KOPT-K1 (cell line): Measurements from ENCODE around the gene CX3CL1.

Experiments
- H3K27ac ChIP-seq: fragments of 200-600 bp; sonication (generic); 2 replicates; pipeline ENCODE4 v1.5.1; 2016; ENCODE audit warnings: antibody characterized with exemption, mild to moderate bottlenecking, low read depth, low read length; ENCODE audit not compliant: poor library complexity, severe bottlenecking
- H3K36me3 ChIP-seq: fragments of 200-600 bp; sonication (generic); 2 replicates; pipeline ENCODE4 v1.5.1; 2017; ENCODE audit warnings: antibody characterized with exemption, mild to moderate bottlenecking, low read length, moderate library complexity; ENCODE audit not compliant: insufficient read depth
- H3K9me3 ChIP-seq: fragments of 200-600 bp; sonication (generic); 2 replicates; pipeline ENCODE4 v1.5.1; 2017; ENCODE audit warnings: antibody characterized with exemption, low read length, mild to moderate bottlenecking; ENCODE audit not compliant: insufficient read depth, poor library complexity, severe bottlenecking

The CX3CL1 gene

DNA sequence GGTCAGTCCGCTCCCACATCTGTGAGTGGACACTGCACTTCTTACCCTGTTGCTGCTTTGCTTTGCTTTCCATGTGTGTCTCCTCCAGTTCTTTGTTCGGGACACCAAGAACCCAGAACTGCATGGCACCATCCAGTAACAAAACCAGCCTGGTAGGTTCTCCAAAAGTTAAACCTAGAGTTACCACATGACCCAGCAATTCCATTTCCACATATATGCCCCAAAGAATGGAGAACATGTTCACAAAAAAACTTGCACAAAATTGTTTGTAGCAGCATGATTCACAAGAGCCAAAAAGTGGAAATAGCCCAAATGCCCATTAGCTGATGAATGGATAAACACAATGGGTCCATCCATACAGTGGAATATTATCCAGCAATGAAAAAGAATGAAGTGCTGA, 24.0 kb upstream of the CX3CL1 start:
- Histone ChIP-seq H3K36me3 (no peaks in the 10 kb centered on the region), H3K27ac (no peak overlapping the region), H3K9me3 (peaks cover 17% of the 10 kb centered on the region)

DNA sequence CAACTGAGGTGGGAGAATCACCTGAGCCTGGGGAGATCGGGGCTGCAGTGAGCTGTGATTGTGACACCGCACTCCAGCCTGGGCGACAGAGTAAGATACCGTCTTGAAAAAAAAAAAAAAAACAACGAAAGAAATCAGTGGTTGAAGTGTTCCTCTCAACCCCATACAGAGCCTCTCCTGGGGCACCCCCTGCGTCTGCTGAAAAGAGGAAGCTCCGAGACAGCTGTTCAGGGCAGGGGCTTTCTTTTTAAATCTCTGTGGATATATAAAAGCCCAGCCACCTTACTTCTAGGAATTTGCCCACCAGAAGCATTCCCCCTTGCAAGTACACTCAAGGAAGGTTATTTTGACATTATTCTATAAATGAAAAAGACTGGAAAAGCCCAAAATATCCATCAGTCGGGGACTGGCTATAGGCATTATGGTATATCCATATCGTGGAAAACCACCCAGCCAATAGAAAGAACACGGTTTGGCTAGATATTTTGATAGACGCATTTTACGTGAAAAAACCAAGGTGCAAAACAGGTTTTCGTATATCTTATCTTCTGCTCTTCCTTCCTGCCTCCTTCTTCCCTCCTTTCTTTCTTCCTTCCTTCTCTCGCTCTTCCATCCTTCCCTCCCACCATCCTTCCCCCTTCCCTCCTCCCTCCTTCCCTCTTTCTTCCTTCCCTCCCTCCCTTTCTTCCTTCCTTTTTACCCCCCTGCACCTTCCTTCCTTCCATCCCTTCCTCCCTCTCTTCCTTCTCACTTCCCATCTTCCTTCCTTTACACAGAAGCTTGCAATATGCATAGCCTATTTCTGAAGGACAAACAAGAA, 22.9 kb upstream of the CX3CL1 start:
- H3K9me3 ChIP-seq: peaks cover 17% of the 10 kb centered on the region
- H3K36me3 ChIP-seq: no peaks in the 10 kb centered on the region
- no peak overlapping the region for H3K27ac ChIP-seq

DNA sequence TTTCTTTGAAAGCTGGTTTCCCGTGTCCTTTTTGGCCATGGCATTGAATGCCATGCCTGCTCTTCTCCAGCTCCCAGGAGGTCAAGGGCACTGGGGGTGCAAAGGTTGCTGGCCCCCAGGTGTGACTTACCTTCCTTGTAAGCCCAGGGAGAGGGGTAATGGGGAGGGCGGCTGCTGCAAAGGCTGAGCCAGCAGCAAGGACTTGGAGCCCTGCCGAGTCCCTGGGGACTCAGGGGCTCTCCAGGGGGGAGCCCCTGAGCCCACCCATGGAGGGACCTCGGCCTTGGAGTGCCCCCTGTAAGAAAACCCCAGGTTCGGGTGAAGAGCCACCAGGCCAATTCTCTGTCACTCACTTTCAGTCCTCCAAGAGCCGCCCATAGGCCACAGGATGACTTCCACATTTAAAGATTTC, 19.6 kb upstream of the CX3CL1 start:
- Histone ChIP-seq H3K36me3 (no peaks in the 10 kb centered on the region), H3K9me3 (peaks cover 9% of the 10 kb centered on the region), H3K27ac (no peak overlapping the region)

GRCh38 chr16:57354311-57354710, 18.0 kb upstream of the CX3CL1 start:
- no peaks in the 10 kb centered on the region for H3K9me3 ChIP-seq
- H3K36me3 ChIP-seq: no peaks in the 10 kb centered on the region
- H3K27ac ChIP-seq: no peak overlapping the region

DNA sequence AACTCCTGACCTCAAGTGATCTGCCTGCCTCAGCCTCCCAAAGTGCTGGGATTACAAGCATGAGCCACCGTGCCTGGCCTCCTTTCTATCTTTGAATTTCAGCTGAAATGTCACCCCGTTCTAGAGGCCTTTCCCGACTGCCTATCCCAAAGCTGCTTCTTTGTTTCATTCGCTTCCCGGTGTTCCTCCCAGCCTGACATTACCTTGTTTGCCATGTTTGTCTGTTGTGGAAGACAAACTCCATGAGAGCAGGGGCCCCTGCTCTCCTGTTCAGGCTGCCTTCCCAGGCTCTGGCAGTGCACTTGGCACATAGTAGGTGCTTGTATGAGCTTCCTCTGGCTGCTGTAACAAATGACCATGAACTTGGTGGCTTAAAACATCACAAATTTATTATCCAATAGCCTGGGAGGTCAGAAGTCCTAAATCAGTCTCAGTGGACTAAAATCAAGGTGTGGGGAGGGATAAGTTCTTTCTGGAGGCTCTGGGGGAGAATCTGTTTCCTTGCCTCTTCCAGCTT, 16.3 kb upstream of the CX3CL1 start:
- Histone ChIP-seq H3K9me3 (no peaks in the 10 kb centered on the region), H3K36me3 (no peaks in the 10 kb centered on the region), H3K27ac (no peak overlapping the region)

DNA sequence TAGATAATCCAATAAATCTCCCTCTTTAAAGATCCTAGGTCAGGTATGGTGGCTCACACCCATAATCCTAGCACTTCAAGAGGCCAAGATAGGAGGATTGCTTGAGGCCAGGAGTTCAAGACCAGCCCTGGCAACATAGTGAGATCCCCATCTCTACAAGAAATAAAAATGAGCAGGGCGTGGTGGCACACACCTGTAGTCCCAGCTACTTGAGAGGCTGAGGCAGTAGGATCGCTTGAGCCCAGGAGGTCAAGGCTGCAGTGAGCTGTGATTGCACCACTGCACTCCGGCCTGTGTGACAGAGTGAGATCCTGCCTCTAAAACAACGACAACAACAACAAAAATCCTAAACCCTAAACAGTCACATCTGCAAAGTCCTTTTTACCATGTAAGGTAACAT, 15.7 kb upstream of the CX3CL1 start:
- no peaks in the 10 kb centered on the region for H3K9me3 ChIP-seq
- no peak overlapping the region for H3K27ac ChIP-seq
- H3K36me3 ChIP-seq: no peaks in the 10 kb centered on the region

DNA sequence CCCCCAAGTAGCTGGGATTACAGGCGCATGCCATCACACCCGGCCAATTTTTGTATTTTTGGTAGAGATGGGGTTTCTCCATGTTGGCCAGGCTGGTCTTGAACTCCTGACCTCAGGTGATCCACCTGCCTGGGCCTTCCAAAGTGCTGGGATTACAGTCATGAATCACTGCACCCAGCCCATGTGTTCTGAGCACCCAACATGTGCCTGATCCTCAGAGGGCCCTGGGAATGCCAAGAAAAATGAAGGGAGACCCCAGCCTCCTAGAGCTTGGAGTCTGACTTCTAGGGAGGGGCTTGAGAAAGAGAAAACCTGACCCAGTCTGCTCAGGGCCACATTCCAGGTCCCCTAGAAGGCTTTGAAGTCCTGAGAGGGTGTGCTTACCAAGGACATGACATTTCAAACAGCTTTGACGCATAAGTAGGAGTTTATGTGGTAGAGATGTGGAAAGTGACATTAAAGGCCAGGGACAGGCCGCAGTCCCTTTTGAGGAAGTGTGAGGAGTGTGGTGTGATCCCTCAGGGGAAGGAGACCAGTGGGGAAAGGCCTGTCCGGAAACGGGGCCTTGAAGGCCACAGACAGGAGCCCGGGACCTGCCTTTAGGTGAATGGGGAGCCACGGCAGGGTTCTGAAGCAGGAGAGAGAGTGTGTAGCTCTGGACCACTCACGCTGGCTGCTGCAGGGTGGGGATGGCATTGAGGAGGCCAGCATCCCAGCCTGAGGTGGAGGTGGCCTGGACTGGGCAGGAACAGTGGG, 14.8 kb upstream of the CX3CL1 start:
- no peak overlapping the region for H3K27ac ChIP-seq
- H3K36me3 ChIP-seq: no peaks in the 10 kb centered on the region
- H3K9me3 ChIP-seq: no peaks in the 10 kb centered on the region

DNA sequence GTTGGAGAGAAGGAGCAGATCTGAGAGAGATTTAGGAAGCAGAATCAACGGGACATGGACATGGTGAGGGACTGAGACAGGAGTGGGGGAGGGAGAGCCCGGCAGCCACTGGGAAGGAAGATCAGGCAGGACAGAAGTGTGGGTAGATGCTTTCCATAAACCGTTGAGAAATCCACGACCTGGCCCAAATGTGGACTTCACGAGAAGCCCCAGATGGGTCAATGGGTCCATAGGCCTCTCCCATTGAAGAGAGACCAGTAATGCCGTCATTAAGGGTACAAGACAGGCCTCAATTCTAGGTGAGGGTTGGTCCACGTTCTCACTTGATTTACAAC, 14.2 kb upstream of the CX3CL1 start:
- Histone ChIP-seq H3K27ac (no peak overlapping the region), H3K9me3 (no peaks in the 10 kb centered on the region), H3K36me3 (no peaks in the 10 kb centered on the region)

DNA sequence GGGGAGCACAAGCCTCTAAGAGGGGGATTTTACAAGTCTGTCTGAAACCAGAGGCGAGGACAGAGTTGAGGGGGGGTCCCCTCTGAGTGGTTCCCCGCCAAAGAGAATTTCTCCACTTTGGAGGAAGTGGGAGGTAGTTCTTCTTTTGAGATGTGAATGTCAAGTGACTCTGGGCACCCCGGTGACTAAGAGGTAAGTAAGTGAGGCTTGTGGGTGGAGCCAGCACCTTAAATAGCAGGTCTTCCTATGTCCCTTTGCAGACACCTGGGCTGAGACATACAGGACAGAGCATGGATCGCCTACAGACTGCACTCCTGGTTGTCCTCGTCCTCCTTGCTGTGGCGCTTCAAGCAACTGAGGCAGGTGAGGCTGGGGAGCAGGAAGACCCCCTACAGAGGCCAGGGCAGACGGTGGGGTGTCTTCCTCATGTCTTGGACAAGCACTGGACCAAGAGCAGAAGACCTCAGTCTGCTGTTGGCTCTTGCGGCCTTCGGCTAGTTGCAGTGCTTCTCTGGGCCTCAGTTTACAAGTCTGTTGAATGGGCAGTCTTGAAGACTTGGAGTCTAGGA, 13.7 kb upstream of the CX3CL1 start, which contains the start of gene CCL22:
CCL22 (plus strand) TSS at position 257 of the 569 bp plus-strand sequence; CDS start at position 291, 34 bp downstream.
- H3K9me3 ChIP-seq: no peaks in the 10 kb centered on the region
- no peaks in the 10 kb centered on the region for H3K36me3 ChIP-seq
- no peak within 1 kb of the TSS for H3K27ac ChIP-seq

- Histone ChIP-seq H3K9me3 (no peaks in the 10 kb centered on the region), H3K27ac (no peak overlapping the region), H3K36me3 (no peaks in the 10 kb centered on the region)
Measured at GRCh38 chr16:57360321-57360935, 11.9 kb upstream of the CX3CL1 start.

GRCh38 chr16:57361404-57361803, 10.9 kb upstream of the CX3CL1 start:
- no peak overlapping the region for H3K27ac ChIP-seq
- no peaks in the 10 kb centered on the region for H3K9me3 ChIP-seq
- no peaks in the 10 kb centered on the region for H3K36me3 ChIP-seq

DNA sequence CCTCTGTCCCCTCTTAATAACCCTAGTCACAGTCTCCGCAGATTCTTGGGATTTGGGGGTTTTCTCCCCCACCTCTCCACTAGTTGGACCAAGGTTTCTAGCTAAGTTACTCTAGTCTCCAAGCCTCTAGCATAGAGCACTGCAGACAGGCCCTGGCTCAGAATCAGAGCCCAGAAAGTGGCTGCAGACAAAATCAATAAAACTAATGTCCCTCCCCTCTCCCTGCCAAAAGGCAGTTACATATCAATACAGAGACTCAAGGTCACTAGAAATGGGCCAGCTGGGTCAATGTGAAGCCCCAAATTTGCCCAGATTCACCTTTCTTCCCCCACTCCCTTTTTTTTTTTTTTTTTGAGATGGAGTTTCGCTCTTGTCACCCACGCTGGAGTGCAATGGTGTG, 8.1 kb upstream of the CX3CL1 start:
- H3K36me3 ChIP-seq: no peaks in the 10 kb centered on the region
- no peak overlapping the region for H3K27ac ChIP-seq
- H3K9me3 ChIP-seq: no peaks in the 10 kb centered on the region

DNA sequence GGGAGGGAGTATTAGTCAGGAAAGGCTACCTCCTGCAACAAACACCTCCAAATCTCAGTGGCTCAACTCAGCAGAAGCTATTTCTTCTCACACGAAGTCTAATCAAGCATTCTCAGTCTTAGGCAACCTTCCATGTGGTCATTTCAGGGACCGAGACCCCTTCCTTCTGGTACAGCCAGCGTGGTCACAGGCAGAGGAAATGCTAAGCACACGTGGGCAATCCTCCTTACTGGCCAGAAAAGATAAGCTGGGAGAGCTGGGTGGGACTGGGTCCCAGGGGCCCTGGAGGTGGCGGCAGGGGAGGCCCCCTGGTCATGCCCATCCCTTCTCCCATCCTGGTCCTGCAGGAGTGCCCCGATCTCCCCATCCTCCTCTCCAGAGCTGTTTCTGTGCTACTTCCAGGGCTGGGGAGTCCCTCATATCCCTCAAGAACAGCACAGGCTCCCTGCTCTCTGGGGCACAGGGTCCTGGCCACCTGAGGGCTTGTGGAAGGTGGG, 5.7 kb upstream of the CX3CL1 start:
- Histone ChIP-seq H3K27ac (no peak overlapping the region), H3K36me3 (no peaks in the 10 kb centered on the region), H3K9me3 (no peaks in the 10 kb centered on the region)

DNA sequence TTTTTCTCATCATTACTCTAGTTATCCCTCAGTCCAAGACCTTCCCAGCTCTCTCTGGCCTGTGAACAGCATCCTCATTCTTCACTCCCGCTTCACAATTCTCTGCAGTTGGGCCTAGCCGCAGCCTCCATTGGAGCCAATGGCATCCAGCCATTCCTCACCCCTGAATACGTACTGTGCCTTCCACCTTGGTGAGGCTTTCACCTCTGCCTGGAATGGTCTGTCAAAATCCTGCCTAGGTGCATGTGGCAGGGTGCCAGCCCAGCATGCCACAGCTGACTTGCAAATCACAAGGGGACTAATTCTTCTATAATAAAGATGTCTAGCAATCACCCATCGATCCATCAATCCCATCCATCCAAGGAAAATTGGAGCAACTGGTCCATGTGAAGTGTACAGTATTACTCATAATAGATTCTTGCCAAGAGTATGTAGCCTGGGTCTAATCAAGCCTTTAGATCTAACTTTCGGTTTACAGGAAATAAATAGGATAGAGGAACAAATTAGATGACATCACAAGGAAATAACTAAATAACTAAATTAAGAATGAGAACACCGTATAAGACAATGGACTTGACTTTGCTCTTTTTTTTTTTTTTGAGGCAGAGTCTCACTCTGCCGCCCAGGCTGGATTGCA, 5.1 kb upstream of the CX3CL1 start:
- Histone ChIP-seq H3K9me3 (no peaks in the 10 kb centered on the region), H3K36me3 (no peaks in the 10 kb centered on the region), H3K27ac (no peak overlapping the region)
